ENCODE results near the gene PWWP2B.
"Not testable (repeated sequence)": the region's sequence is repeated elsewhere in the genome, so short reads cannot be mapped to it uniquely, and the experiment has no call there.

Gene PWWP2B

GRCh38 chr10:132351611-132352010 is 45.4 kb upstream of the PWWP2B start:
- no peak for TF ChIP-seq CTCF (conservative IDR thresholded peaks at IDR 0.05; ENCODE audit: control insufficient read depth, insufficient read depth, low read depth, low read length)
- no peak overlapping the region for H3K4me3 ChIP-seq (ENCODE audit: control insufficient read depth, low read depth, low read length)
- no peak for DNase-seq (ENCODE audit: low read depth)

- peak; percentile 55 for DNase-seq (ENCODE audit: low read depth)
- TF ChIP-seq CTCF (conservative IDR thresholded peaks at IDR 0.05; ENCODE audit: control insufficient read depth, insufficient read depth, low read depth, low read length), result peak; percentile 76
- not testable (repeated sequence) for H3K4me3 ChIP-seq (ENCODE audit: control insufficient read depth, low read depth, low read length)
Measured at GRCh38 chr10:132352462-132353308, 44.3 kb upstream of the PWWP2B start.

GRCh38 chr10:132353456-132354355 is 43.3 kb upstream of the PWWP2B start:
- TF ChIP-seq CTCF (conservative IDR thresholded peaks at IDR 0.05; ENCODE audit: control insufficient read depth, insufficient read depth, low read depth, low read length), result no peak
- no peak for DNase-seq (ENCODE audit: low read depth)
- no peak overlapping the region for H3K4me3 ChIP-seq (ENCODE audit: control insufficient read depth, low read depth, low read length)

- peak; percentile 14 for DNase-seq (ENCODE audit: low read depth)
- TF ChIP-seq CTCF (conservative IDR thresholded peaks at IDR 0.05; ENCODE audit: control insufficient read depth, insufficient read depth, low read depth, low read length), result no peak
- H3K4me3 ChIP-seq (ENCODE audit: control insufficient read depth, low read depth, low read length), result no peak overlapping the region
Measured at GRCh38 chr10:132354356-132355094, 42.5 kb upstream of the PWWP2B start.

GRCh38 chr10:132355297-132355696 is 41.7 kb upstream of the PWWP2B start:
- no peak overlapping the region for H3K4me3 ChIP-seq (ENCODE audit: control insufficient read depth, low read depth, low read length)

More at GRCh38 chr10:132355297-132355696, 41.7 kb upstream of the PWWP2B start:
- no peak for DNase-seq (ENCODE audit: low read depth)
- TF ChIP-seq CTCF (conservative IDR thresholded peaks at IDR 0.05; ENCODE audit: control insufficient read depth, insufficient read depth, low read depth, low read length), result no peak

Data from fibroblast of mammary gland (primary cell).